H7 (cell line): Measurements from ENCODE around the gene BICRAL. TPM values are rescaled to one million over a fixed set of nuclear protein-coding genes. Genes with fewer than 3 reads are reported as not detected.

Experiments
- DNase-seq: peaks from one replicate; pipeline ENCODE4 v3.0.0; 2012
- H3K27me3 ChIP-seq: 2 replicates; pipeline ENCODE4 v1.6.0; 2011; ENCODE audit warnings: mild to moderate bottlenecking, low read length; ENCODE audit not compliant: control insufficient read depth, insufficient read depth
- H3K36me3 ChIP-seq: replicated peaks from 2 replicates; pipeline ENCODE4 v1.5.1; 2011; ENCODE audit warnings: low read length; ENCODE audit not compliant: control insufficient read depth, insufficient read depth
- H3K4me3 ChIP-seq: 2 replicates; pipeline ENCODE4 v1.5.1; 2011; ENCODE audit warnings: low read depth, mild to moderate bottlenecking, control low read depth, low read length, moderate library complexity; ENCODE audit not compliant: insufficient read depth
- total RNA-seq: library from RNA; depleted of rRNA; stranded (reverse); fragments of >200 nt; shearing (Covaris generic); gene quantifications from 2 replicates; pipeline ENCODE4 v1.2.3, GENCODE V29; 2014

BICRAL gene
- total RNA-seq, 1 experiment from 2014 or later = 6.0 TPM

GRCh38 chr6:42778122-42778521 is 3.7 kb upstream of the BICRAL start:
- DNase-seq = no peak
- Histone ChIP-seq H3K4me3 (no peak overlapping the region), H3K36me3 (no peaks in the 10 kb centered on the region), H3K27me3 (no peaks in the 10 kb centered on the region)

- Histone ChIP-seq H3K27me3 (no peaks in the 10 kb centered on the region), H3K36me3 (no peaks in the 10 kb centered on the region), H3K4me3 (no peak overlapping the region)
- no peak for DNase-seq
Measured at GRCh38 chr6:42779521-42779920, 2.3 kb upstream of the BICRAL start.

GRCh38 chr6:42781546-42781795 is 381 bp upstream of the BICRAL start:
- H3K27me3 ChIP-seq = no peaks in the 10 kb centered on the region
- peak overlapping the region; percentile 77 for H3K4me3 ChIP-seq
- DNase-seq = no peak
- H3K36me3 ChIP-seq = no peaks in the 10 kb centered on the region

- DNase-seq = peak; percentile 89
- peak overlapping the region; percentile 77 for H3K4me3 ChIP-seq
Measured at GRCh38 chr6:42782689-42783176, 881 bp downstream of the BICRAL start.

GRCh38 chr6:42783177-42783875 is 1.5 kb downstream of the BICRAL start:
- DNase-seq = peak; percentile 81

More at GRCh38 chr6:42782689-42783176, 881 bp downstream of the BICRAL start:
- no peaks in the 10 kb centered on the region for H3K36me3 ChIP-seq
- H3K27me3 ChIP-seq = no peaks in the 10 kb centered on the region

GRCh38 chr6:42783876-42784642 is 2.2 kb downstream of the BICRAL start:
- Histone ChIP-seq H3K27me3 (no peaks in the 10 kb centered on the region), H3K36me3 (no peaks in the 10 kb centered on the region), H3K4me3 (peak overlapping the region; percentile 77)
- no peak for DNase-seq

More at GRCh38 chr6:42783177-42783875, 1.5 kb downstream of the BICRAL start:
- H3K4me3 ChIP-seq = peak overlapping the region; percentile 77
- H3K27me3 ChIP-seq = no peaks in the 10 kb centered on the region
- no peaks in the 10 kb centered on the region for H3K36me3 ChIP-seq

GRCh38 chr6:42784717-42785498 is 3.1 kb downstream of the BICRAL start:
- no peak overlapping the region; the same call in 1 of the 2 replicates for H3K4me3 ChIP-seq
- DNase-seq = no peak

GRCh38 chr6:42786525-42786985 is 4.7 kb downstream of the BICRAL start:
- no peak for DNase-seq
- Histone ChIP-seq H3K36me3 (no peaks in the 10 kb centered on the region), H3K4me3 (no peak overlapping the region), H3K27me3 (no peaks in the 10 kb centered on the region)

More at GRCh38 chr6:42784717-42785498, 3.1 kb downstream of the BICRAL start:
- H3K27me3 ChIP-seq = no peaks in the 10 kb centered on the region
- H3K36me3 ChIP-seq = no peaks in the 10 kb centered on the region

GRCh38 chr6:42787063-42787472 is 5.2 kb downstream of the BICRAL start:
- no peak for DNase-seq
- Histone ChIP-seq H3K4me3 (no peak overlapping the region), H3K27me3 (no peaks in the 10 kb centered on the region), H3K36me3 (no peaks in the 10 kb centered on the region)

GRCh38 chr6:42788671-42789070 is 6.8 kb downstream of the BICRAL start:
- Histone ChIP-seq H3K27me3 (no peaks in the 10 kb centered on the region), H3K36me3 (no peaks in the 10 kb centered on the region), H3K4me3 (no peak overlapping the region)
- DNase-seq = no peak

GRCh38 chr6:42790549-42791181 is 8.8 kb downstream of the BICRAL start:
- H3K4me3 ChIP-seq = no peak overlapping the region
- no peaks in the 10 kb centered on the region for H3K36me3 ChIP-seq
- H3K27me3 ChIP-seq = no peaks in the 10 kb centered on the region
- peak; percentile 47 for DNase-seq

- H3K36me3 ChIP-seq = no peaks in the 10 kb centered on the region
- no peaks in the 10 kb centered on the region for H3K27me3 ChIP-seq
- DNase-seq = no peak
- no peak overlapping the region for H3K4me3 ChIP-seq
Measured at GRCh38 chr6:42791706-42792320, 10.0 kb downstream of the BICRAL start.

- no peaks in the 10 kb centered on the region for H3K27me3 ChIP-seq
- no peak for DNase-seq
- no peaks in the 10 kb centered on the region for H3K36me3 ChIP-seq
- no peak overlapping the region for H3K4me3 ChIP-seq
Measured at GRCh38 chr6:42795651-42796050, 13.8 kb downstream of the BICRAL start.

- no peak for DNase-seq
- Histone ChIP-seq H3K4me3 (no peak overlapping the region), H3K27me3 (no peaks in the 10 kb centered on the region), H3K36me3 (no peaks in the 10 kb centered on the region)
Measured at GRCh38 chr6:42796171-42796570, 14.3 kb downstream of the BICRAL start.
